GM19025 (cell line): Measurements from ENCODE around the gene NSUN7.
A peak's percentile ranks its signal among the peaks of the same experiment; 100 is the strongest.

Experiments used
- ATAC-seq: cut with Tn5 transposase; IDR thresholded peaks from one replicate; pipeline ENCODE4 v1.9.1; 2021; ENCODE audit warnings: mild to moderate bottlenecking, low read depth, moderate library complexity; ENCODE audit not compliant: unreplicated experiment

NSUN7 gene

GRCh38 chr4:40842725-40843423, 93.1 kb downstream of the NSUN7 start:
- no peak for ATAC-seq

- ATAC-seq: no peak
These were observed 93.9 kb downstream of the NSUN7 start for GRCh38 chr4:40843696-40844095.

- ATAC-seq: no peak
These were observed 94.5 kb downstream of the NSUN7 start for GRCh38 chr4:40844261-40844660.

GRCh38 chr4:40845154-40845835, 95.5 kb downstream of the NSUN7 start:
- no peak for ATAC-seq

GRCh38 chr4:40846532-40846931, 96.8 kb downstream of the NSUN7 start:
- no peak for ATAC-seq

GRCh38 chr4:40848251-40848650, 98.5 kb downstream of the NSUN7 start:
- ATAC-seq: no peak

- ATAC-seq: no peak
These were observed 99.2 kb downstream of the NSUN7 start for GRCh38 chr4:40848940-40849339.

GRCh38 chr4:40850496-40850895, 100.7 kb downstream of the NSUN7 start:
- ATAC-seq: no peak

- ATAC-seq: no peak
These were observed 106.6 kb downstream of the NSUN7 start for GRCh38 chr4:40856277-40856839.

- ATAC-seq: peak; percentile 93
These were observed 107.1 kb downstream of the NSUN7 start for GRCh38 chr4:40856840-40857362.

GRCh38 chr4:40857956-40858355, 108.2 kb downstream of the NSUN7 start:
- ATAC-seq: no peak

- ATAC-seq: no peak
These were observed 109.2 kb downstream of the NSUN7 start for GRCh38 chr4:40858962-40859361.
